ENCODE results near the gene SLC25A19. TPM values are rescaled to one million over a fixed set of nuclear protein-coding genes. Genes with fewer than 3 reads are reported as not detected.

Gene SLC25A19
- polyA plus RNA-seq, 6 donors from 2014 or later: 26.1 to 41.8 (median 31.3) TPM

DNA sequence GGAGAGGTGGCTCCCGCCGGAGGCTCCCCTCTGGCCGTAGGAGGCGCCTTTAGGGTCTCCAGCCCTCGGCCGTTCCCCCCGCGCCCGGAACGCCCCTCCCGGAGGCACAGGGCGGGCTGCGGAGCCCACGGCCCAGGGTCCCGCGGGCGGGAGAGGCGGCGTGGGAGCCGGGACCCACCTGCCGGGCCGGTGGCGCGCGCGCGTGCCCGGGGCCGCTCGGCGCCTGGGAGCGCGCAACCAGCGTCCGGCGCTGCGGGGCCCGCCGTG is 18.3 kb downstream of the SLC25A19 start, which contains the start of gene MIF4GD:
TSS of gene MIF4GD (minus strand) at position 266 of the 267 bp plus-strand sequence. CDS start 1,036 bp downstream, outside the sequence.
- ATAC-seq (ENCODE audit: low read depth in 2 of 2): no peak
- peaks cover 17 to 31% (median 22%) of the 10 kb centered on the region in 3 donors for H3K4me1 Mint-ChIP-seq

DNA sequence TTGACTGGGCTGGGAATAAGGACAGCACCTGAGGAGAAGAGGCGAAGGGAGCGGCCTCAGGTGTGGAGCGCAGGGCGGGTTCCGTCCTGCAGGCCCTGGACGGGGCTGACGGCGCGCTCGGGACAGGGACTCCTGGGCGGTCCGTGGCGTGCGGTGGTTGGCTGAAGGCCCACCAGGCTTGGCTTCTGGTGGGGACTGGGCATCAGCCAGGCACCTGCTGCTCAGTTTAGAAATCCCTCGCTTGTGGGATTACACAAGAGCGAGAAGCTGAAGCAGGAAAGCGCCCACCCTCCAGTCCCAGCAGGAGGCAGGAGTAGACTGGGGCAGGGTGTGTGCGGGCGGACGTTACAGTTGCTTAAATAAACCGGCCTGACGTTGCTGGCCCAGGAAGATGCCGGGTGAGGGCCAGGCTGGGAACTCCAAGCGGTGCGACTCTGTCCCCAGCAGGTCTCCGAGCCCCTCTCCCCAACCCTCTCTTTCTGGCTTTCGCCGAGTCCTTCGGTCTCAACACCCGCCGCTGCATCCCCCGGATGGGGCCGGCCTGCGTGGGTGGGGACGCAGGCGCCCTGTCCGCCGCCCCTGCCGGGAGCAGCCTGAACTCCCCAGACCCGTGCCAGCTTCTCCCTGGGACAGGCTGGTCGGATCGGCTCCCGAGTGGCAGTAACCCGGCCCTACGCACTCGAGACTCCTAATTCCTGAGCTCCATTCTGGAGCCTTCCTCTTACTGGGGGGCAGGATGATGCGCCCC is 18.8 kb downstream of the SLC25A19 start:
- H3K9me3 Mint-ChIP-seq: no peaks in the 10 kb centered on the region
- peaks cover 17 to 31% (median 22%) of the 10 kb centered on the region in 3 donors for H3K4me1 Mint-ChIP-seq
- H3K4me3 Mint-ChIP-seq: peak overlapping the region; percentile 79 to 92 (median 84)
- peak overlapping the region; percentile 68 to 92 (median 82) for H3K27ac Mint-ChIP-seq
- peak; percentile 60 for DNase-seq
- no peaks in the 10 kb centered on the region for H3K36me3 Mint-ChIP-seq
- peak; percentile 25 to 31 for ATAC-seq (ENCODE audit: low read depth in 2 of 2)
- H3K27me3 Mint-ChIP-seq: no peaks in the 10 kb centered on the region

More for the DNA sequence above, 18.3 kb downstream of the SLC25A19 start, which contains the start of gene MIF4GD:
- Mint-ChIP-seq H3K27ac (peak within 1 kb of the TSS; percentile 82 to 97 (median 92)), H3K4me3 (peak within 1 kb of the TSS; percentile 83 to 94 (median 86)), H3K36me3 (no peaks in the 10 kb centered on the region), H3K9me3 (no peaks in the 10 kb centered on the region), H3K27me3 (no peaks in the 10 kb centered on the region)
- DNase-seq: no peak

- ATAC-seq (ENCODE audit: low read depth in 2 of 2) (no peak), DNase-seq (no peak)
- peaks cover 17 to 31% (median 19%) of the 10 kb centered on the region in 3 donors for H3K4me1 Mint-ChIP-seq
- peak overlapping the region in 5 of 6 donors; percentile 68 to 85 (median 78) for H3K27ac Mint-ChIP-seq
- H3K9me3 Mint-ChIP-seq: no peaks in the 10 kb centered on the region
- H3K36me3 Mint-ChIP-seq: no peaks in the 10 kb centered on the region
- H3K4me3 Mint-ChIP-seq: peak overlapping the region; percentile 79 to 92 (median 84)
- no peaks in the 10 kb centered on the region for H3K27me3 Mint-ChIP-seq
Observed at GRCh38 chr17:75269844-75270217, 19.4 kb downstream of the SLC25A19 start.

DNA sequence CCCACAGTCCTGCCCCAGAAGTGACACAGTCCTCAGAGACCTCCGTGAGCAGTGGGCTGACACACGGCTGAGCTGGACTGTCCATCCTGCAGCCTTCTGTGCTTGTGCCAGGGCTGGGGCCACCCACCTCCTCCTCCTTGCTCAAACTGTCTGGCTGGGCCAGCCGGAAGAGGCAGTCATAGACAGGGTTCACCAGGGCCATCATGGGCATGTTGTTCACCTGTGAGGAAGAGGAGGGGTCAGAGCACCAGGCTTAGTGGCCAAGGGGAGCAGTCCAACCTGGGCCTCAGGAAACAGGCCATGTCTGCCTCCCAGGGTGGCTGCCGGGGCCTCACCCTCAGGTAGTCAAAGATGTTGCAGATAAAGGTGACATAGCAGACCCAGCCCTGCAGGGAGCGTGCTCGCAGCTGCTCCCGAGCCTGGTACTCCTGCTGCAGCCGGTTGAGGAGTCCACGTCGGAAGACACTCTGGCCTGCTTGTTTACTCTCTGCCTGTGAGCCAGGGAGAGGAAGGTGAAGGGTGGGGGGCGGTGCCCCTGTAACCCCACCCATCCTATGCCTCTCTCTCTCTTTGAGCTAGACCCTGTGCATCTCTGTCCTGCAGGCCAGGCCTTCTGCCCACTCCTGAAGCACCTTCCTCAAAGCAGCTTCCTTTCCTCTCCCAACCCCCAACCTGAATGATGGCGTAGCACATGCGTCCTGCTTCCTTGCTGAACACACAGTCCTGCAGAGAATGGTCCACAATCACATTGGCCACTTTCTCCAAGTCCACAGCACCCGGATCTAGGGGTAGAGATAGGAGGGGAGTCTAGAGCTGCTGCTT is 21.6 kb downstream of the SLC25A19 start:
- Mint-ChIP-seq H3K27me3 (no peaks in the 10 kb centered on the region), H3K4me3 (peak overlapping the region in 3 of 8 donors; percentile 6 to 57 (median 12)), H3K27ac (peak overlapping the region in 3 of 6 donors; percentile 32 to 84 (median 75)), H3K4me1 (peaks cover 12 to 26% (median 23%) of the 10 kb centered on the region in 3 donors), H3K9me3 (no peaks in the 10 kb centered on the region), H3K36me3 (no peaks in the 10 kb centered on the region)
- DNase-seq (no peak), ATAC-seq (ENCODE audit: low read depth in 2 of 2) (no peak)

GRCh38 chr17:75267153-75267410 is 22.2 kb downstream of the SLC25A19 start:
- H3K9me3 Mint-ChIP-seq: no peaks in the 10 kb centered on the region
- H3K4me3 Mint-ChIP-seq: no peak overlapping the region

DNA sequence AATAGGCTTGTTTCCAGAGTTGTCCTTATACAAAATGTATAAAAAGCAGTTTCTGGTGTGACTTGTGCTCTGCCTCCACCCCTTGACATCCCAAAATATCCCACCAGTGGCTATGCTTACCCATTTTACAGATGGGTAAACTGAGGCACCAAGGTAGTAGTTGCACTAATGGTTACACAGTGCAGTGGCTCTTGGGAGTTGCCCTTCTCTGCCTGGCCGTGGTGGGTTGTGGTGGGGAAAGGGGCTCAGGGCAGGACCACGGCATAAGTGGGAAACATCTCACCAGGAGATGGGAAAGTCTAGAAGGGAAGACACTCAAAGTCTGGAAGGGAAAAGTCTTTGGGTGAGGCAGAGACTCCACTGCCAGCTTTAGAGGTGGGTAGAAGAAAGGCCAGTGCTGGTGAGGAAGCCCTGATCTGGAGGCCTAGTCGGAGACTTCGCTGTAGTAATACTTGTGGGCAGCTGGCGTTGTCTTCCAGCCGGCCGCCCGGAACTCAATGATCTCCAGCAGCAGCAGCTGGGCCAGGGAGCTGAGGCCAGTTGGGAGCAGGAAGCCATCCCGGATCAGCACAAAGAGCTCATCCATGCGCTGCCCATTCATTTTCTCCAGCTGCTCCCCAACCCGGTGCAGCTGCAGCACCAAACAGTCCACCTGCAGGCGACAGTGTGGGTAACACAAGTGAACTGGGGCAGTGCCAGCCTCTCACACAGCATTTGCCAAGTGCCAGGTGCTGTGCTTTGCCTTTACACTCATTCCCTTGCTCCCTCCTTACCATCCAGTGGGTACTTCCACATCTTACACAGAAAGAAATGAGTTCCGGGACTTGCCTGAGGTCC is 22.7 kb downstream of the SLC25A19 start:
- Mint-ChIP-seq H3K9me3 (no peaks in the 10 kb centered on the region), H3K27ac (peak overlapping the region in 1 of 6 donors; percentile 52), H3K4me3 (peak overlapping the region in 1 of 8 donors; percentile 41), H3K27me3 (no peaks in the 10 kb centered on the region), H3K36me3 (no peaks in the 10 kb centered on the region), H3K4me1 (peaks cover 15 to 27% (median 25%) of the 10 kb centered on the region in 3 donors)
- no peak for ATAC-seq (ENCODE audit: low read depth in 2 of 2)
- DNase-seq: no peak

More at GRCh38 chr17:75267153-75267410, 22.2 kb downstream of the SLC25A19 start:
- Mint-ChIP-seq H3K4me1 (peaks cover 16 to 28% (median 26%) of the 10 kb centered on the region in 3 donors), H3K36me3 (no peaks in the 10 kb centered on the region), H3K27ac (no peak overlapping the region), H3K27me3 (no peaks in the 10 kb centered on the region)
- DNase-seq (no peak), ATAC-seq (ENCODE audit: low read depth in 2 of 2) (no peak)

DNA sequence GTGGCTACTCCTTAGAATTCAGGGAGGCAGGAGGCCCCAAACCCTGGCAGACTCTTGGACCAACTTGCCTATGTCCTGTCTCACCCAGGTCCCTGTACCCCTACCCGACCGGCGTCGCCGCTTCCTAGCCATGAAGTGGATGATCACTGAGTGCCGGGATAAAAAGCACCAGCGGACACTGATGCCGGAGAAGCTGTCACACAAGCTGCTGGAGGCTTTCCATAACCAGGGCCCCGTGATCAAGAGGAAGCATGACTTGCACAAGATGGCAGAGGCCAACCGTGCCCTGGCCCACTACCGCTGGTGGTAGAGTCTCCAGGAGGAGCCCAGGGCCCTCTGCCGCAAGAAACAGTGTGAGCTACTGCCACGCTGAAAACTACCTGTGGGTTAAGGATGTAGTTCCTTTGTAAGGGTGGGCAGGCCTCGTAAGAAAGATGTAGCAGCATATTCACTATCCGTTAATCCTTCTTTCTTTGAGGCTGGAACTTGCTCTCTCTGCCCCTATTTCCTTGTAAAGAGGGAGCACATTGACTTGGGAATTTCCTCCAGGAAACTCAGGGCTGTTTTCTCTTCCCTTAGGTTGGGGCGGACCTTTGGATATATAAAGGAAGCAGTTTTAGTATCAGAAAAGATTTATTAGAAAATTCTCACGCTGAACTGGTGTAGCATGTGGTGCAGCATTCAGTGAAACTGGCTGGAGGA is 23.5 kb downstream of the SLC25A19 start:
- peak overlapping the region in 2 of 8 donors; percentile 35 to 41 for H3K4me3 Mint-ChIP-seq
- DNase-seq: no peak
- no peaks in the 10 kb centered on the region for H3K27me3 Mint-ChIP-seq
- no peaks in the 10 kb centered on the region for H3K9me3 Mint-ChIP-seq
- ATAC-seq (ENCODE audit: low read depth in 2 of 2): no peak
- H3K27ac Mint-ChIP-seq: no peak overlapping the region
- no peaks in the 10 kb centered on the region for H3K36me3 Mint-ChIP-seq
- peaks cover 20 to 32% (median 31%) of the 10 kb centered on the region in 3 donors for H3K4me1 Mint-ChIP-seq

DNA sequence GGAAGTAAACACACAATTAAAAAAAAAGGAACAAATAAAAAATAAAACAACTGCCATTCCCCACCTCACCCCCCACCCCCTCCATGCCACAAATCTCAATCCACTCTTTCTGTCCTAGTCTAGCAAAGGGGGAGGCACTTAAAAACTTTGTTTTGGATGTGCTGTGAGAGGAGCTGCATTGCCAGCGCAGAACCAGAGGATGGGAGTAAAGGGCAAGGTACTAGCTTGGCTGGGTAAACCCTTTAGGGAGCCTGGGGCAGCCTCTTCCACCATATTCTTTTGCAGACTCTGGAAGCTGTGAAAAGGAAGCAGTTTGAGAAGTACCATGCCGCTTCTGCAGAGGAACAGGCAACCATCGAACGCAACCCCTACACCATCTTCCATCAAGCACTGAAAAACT is 26.2 kb downstream of the SLC25A19 start:
- H3K4me3 Mint-ChIP-seq: peak overlapping the region in 7 of 8 donors; percentile 5 to 99 (median 98)
- H3K27ac Mint-ChIP-seq: peak overlapping the region in 4 of 6 donors; percentile 33 to 100 (median 60)
- no peaks in the 10 kb centered on the region for H3K27me3 Mint-ChIP-seq
- DNase-seq (no peak), ATAC-seq (ENCODE audit: low read depth in 2 of 2) (no peak)
- H3K4me1 Mint-ChIP-seq: peaks cover 25 to 50% (median 48%) of the 10 kb centered on the region in 3 donors
- H3K36me3 Mint-ChIP-seq: peaks cover 0 to 4% of the 10 kb centered on the region in 2 donors
- H3K9me3 Mint-ChIP-seq: no peaks in the 10 kb centered on the region

GRCh38 chr17:75262112-75262606 is 27.1 kb downstream of the SLC25A19 start:
- Mint-ChIP-seq H3K4me1 (peaks cover 31 to 59% (median 57%) of the 10 kb centered on the region in 3 donors), H3K4me3 (peak overlapping the region; percentile 93 to 100 (median 98)), H3K36me3 (peaks cover 0 to 4% of the 10 kb centered on the region in 2 donors), H3K9me3 (no peaks in the 10 kb centered on the region), H3K27me3 (no peaks in the 10 kb centered on the region), H3K27ac (peak overlapping the region; percentile 100)
- DNase-seq (no peak), ATAC-seq (ENCODE audit: low read depth in 2 of 2) (peak in 1 of 2 donors; percentile 8)

DNA sequence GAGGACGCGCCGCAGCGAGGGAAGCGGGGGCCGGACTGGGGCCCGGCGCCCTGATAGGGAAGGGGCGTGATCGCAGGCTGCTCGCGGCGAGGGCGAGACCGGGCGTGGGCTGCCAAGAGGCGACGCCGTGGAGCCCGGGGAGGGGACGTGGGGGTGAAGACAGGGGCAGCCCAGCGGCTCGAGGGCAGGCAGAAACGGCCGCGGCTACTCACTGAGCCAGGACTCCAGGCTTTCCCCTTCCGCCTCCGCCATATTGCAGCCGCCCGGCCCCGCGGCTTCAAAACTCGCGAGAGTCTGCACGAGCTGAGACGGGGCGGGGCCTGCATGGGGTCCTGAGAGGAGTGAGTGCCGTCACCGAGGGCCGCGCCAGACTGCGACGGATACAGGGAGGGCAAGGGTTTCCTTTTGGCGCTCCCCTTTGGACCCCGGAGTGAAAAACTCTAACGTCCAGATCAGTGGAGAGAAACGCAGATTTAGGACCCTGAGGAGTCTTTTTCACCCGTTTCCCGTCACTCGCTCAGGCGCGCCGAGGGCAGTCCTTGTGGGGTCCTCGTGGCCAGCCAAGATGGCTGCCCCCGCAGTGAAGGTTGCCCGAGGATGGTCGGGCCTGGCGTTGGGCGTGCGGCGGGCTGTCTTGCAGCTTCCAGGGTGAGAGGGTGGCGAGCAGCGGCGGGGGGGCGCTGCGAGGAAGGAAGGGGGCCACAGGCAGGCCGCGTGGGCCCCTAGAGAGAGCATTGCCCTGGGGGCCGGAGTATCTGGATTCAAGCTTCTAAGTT is 27.7 kb downstream of the SLC25A19 start, which contains the start of the genes GGA3 and MRPS7:
TSS of gene GGA3 (minus strand) at position 271 of the 776 bp plus-strand sequence. CDS start at position 252, 19 bp downstream.
TSS of gene MRPS7 (plus strand) at position 544 of the 776 bp plus-strand sequence. CDS start at position 566, 22 bp downstream.
- no peaks in the 10 kb centered on the region for H3K27me3 Mint-ChIP-seq
- peaks cover 36 to 65% (median 63%) of the 10 kb centered on the region in 3 donors for H3K4me1 Mint-ChIP-seq
- peak within 1 kb of the TSS; percentile 93 to 100 (median 98) for H3K4me3 Mint-ChIP-seq
- H3K36me3 Mint-ChIP-seq: peaks cover 0 to 4% of the 10 kb centered on the region in 2 donors
- peak within 1 kb of the TSS; percentile 100 for H3K27ac Mint-ChIP-seq
- no peaks in the 10 kb centered on the region for H3K9me3 Mint-ChIP-seq
- peak; percentile 89 to 94 for ATAC-seq (ENCODE audit: low read depth in 2 of 2)
- DNase-seq: peak; percentile 96

GRCh38 chr17:75260641-75261335 is 28.4 kb downstream of the SLC25A19 start:
- peaks cover 43 to 72% (median 71%) of the 10 kb centered on the region in 3 donors for H3K4me1 Mint-ChIP-seq
- H3K27ac Mint-ChIP-seq: peak overlapping the region; percentile 100
- ATAC-seq (ENCODE audit: low read depth in 2 of 2) (peak; percentile 24), DNase-seq (no peak)
- no peaks in the 10 kb centered on the region for H3K9me3 Mint-ChIP-seq
- H3K36me3 Mint-ChIP-seq: peaks cover 0 to 4% of the 10 kb centered on the region in 2 donors
- peak overlapping the region; percentile 93 to 100 (median 98) for H3K4me3 Mint-ChIP-seq
- H3K27me3 Mint-ChIP-seq: no peaks in the 10 kb centered on the region
